Glutamatergic neuron (in vitro differentiated cells): ENCODE data around the gene ULK2. TPM values are rescaled to one million over a fixed set of nuclear protein-coding genes. Genes with fewer than 3 reads are reported as not detected.

Experiments used
- DNase-seq: peaks from one replicate; pipeline ENCODE4 v3.0.0; 2022
- H3K27ac Mint-ChIP-seq: one replicate; pipeline ENCODE4 v1.8.0; 2020; ENCODE audit warnings: mild to moderate bottlenecking, mixed read lengths, inconsistent platforms; ENCODE audit not compliant: unreplicated experiment
- H3K27me3 Mint-ChIP-seq: one replicate; pipeline ENCODE4 v1.8.0; 2020; ENCODE audit warnings: mild to moderate bottlenecking, moderate library complexity, mixed read lengths, inconsistent platforms; ENCODE audit not compliant: unreplicated experiment
- H3K36me3 Mint-ChIP-seq: one replicate; pipeline ENCODE4 v1.8.0; 2020; ENCODE audit warnings: mild to moderate bottlenecking, mixed read lengths, inconsistent platforms; ENCODE audit not compliant: unreplicated experiment
- H3K4me1 Mint-ChIP-seq: one replicate; pipeline ENCODE4 v1.8.0; 2020; ENCODE audit warnings: mild to moderate bottlenecking, low read depth, mixed read lengths, inconsistent platforms; ENCODE audit not compliant: unreplicated experiment
- H3K4me3 Mint-ChIP-seq: one replicate; pipeline ENCODE4 v1.8.0; 2020; ENCODE audit warnings: mild to moderate bottlenecking, mixed read lengths, inconsistent platforms; ENCODE audit not compliant: unreplicated experiment
- H3K9me3 Mint-ChIP-seq: one replicate; pipeline ENCODE4 v1.8.0; 2020; ENCODE audit warnings: mild to moderate bottlenecking, moderate library complexity, mixed read lengths, inconsistent platforms; ENCODE audit not compliant: unreplicated experiment
- CTCF ChIP-seq: fragments of 200-600 bp; sonication (generic); IDR thresholded peaks from one replicate; pipeline ENCODE4 v1.5.0; 2021; ENCODE audit not compliant: partially characterized antibody, unreplicated experiment
- total RNA-seq: library from RNA; stranded (reverse); fragmentation: NEBNext Ultra II Directional; extraction: Animal tissue kit (Norgen Biotek cat#: 25700); gene quantifications from one replicate; pipeline ENCODE4 v1.2.1, GENCODE V29; 2021; ENCODE audit not compliant: unreplicated experiment

The ULK2 gene
- total RNA-seq, 1 donor from 2014 or later, result 42.3 TPM

GRCh38 chr17:19740933-19741332, 126.8 kb downstream of the ULK2 start:
- no peaks in the 10 kb centered on the region for H3K36me3 Mint-ChIP-seq
- H3K9me3 Mint-ChIP-seq, result no peaks in the 10 kb centered on the region
- H3K27ac Mint-ChIP-seq, result no peak overlapping the region
- DNase-seq, result no peak
- H3K4me3 Mint-ChIP-seq, result no peak overlapping the region
- H3K4me1 Mint-ChIP-seq, result no peaks in the 10 kb centered on the region
- peaks cover 12% of the 10 kb centered on the region for H3K27me3 Mint-ChIP-seq
- no peak for TF ChIP-seq CTCF

- Mint-ChIP-seq H3K36me3 (no peaks in the 10 kb centered on the region), H3K27me3 (peaks cover 12% of the 10 kb centered on the region), H3K4me3 (no peak overlapping the region), H3K4me1 (no peaks in the 10 kb centered on the region), H3K9me3 (no peaks in the 10 kb centered on the region), H3K27ac (no peak overlapping the region)
- no peak for TF ChIP-seq CTCF
- no peak for DNase-seq
Observed at GRCh38 chr17:19739241-19740201, 128.2 kb downstream of the ULK2 start.

GRCh38 chr17:19738757-19739156, 129.0 kb downstream of the ULK2 start:
- Mint-ChIP-seq H3K9me3 (no peaks in the 10 kb centered on the region), H3K27ac (no peak overlapping the region), H3K36me3 (no peaks in the 10 kb centered on the region), H3K4me3 (no peak overlapping the region), H3K27me3 (peaks cover 10% of the 10 kb centered on the region), H3K4me1 (no peaks in the 10 kb centered on the region)
- no peak for DNase-seq
- no peak for TF ChIP-seq CTCF

GRCh38 chr17:19738073-19738449, 129.7 kb downstream of the ULK2 start:
- Mint-ChIP-seq H3K27me3 (peaks cover 10% of the 10 kb centered on the region), H3K4me3 (no peak overlapping the region), H3K27ac (no peak overlapping the region), H3K9me3 (no peaks in the 10 kb centered on the region), H3K4me1 (no peaks in the 10 kb centered on the region), H3K36me3 (no peaks in the 10 kb centered on the region)
- no peak for TF ChIP-seq CTCF
- peak; percentile 6 for DNase-seq
